Activated B cell treated with CpG ODN at 0.5 μM for 24 hours (primary cell): ENCODE measurements around the gene TUFT1. TPM values are rescaled to one million over a fixed set of nuclear protein-coding genes. Genes with fewer than 3 reads are reported as not detected.

Experiments used
- ATAC-seq: fragments of 200-7000 bp; cut with Tn5 transposase; one replicate; pipeline ENCODE4 v1.10.0; 2021; ENCODE audit warnings: low read depth, mild to moderate bottlenecking, moderate library complexity
- CTCF ChIA-PET: fragments of 350-600 bp; sonication (Branson Sonifier 250); formaldehyde crosslinking; loops from one replicate; lab custom pipeline; 2021; ENCODE audit warnings: antibody characterized with exemption; lab: Charles Lee
- POLR2A ChIA-PET: fragments of 350-600 bp; sonication (Branson Sonifier 250); formaldehyde crosslinking; loops from one replicate; lab custom pipeline; 2021; ENCODE audit warnings: antibody characterized with exemption; lab: Charles Lee
- DNase-seq: peaks from one replicate; pipeline ENCODE4 v3.0.0; 2022
- H3K27ac Mint-ChIP-seq: one replicate; pipeline ENCODE4 v1.8.0; 2020; ENCODE audit warnings: mixed read lengths
- H3K27me3 Mint-ChIP-seq: one replicate; pipeline ENCODE4 v1.8.0; 2021; ENCODE audit warnings: mixed read lengths
- H3K36me3 Mint-ChIP-seq: one replicate; pipeline ENCODE4 v1.8.0; 2021; ENCODE audit warnings: low read depth, mixed read lengths
- H3K4me1 Mint-ChIP-seq: one replicate; pipeline ENCODE4 v1.8.0; 2021; ENCODE audit warnings: mixed read lengths
- H3K4me3 Mint-ChIP-seq: one replicate; pipeline ENCODE4 v1.8.0; 2020; ENCODE audit warnings: mild to moderate bottlenecking, mixed read lengths
- H3K9me3 Mint-ChIP-seq: one replicate; pipeline ENCODE4 v1.8.0; 2020; ENCODE audit warnings: mixed read lengths
- CTCF ChIP-seq: fragments of 200-600 bp; IDR thresholded peaks from one replicate; pipeline ENCODE4 v1.8.0; 2022; ENCODE audit warnings: antibody characterized with exemption, mild to moderate bottlenecking
- intact Hi-C: fragments of 100-400 bp; cut with micrococcal nuclease; formaldehyde crosslinking; loops from one replicate; pipeline ENCODE4 v1.15.1; 2024
- total RNA-seq: library from RNA; stranded (reverse); gene quantifications from 2 replicates; pipeline ENCODE4 v1.2.3, GENCODE V29; 2022

TUFT1 gene
- total RNA-seq, 1 donor from 2014 or later = 2.3 TPM

GRCh38 chr1:151611832-151612500, 71.9 kb downstream of the TUFT1 start, which contains the start of gene SNX27:
Gene SNX27, plus strand, starts transcription at chr1:151612050. Its CDS starts 152 bp downstream, at chr1:151612202.
- ChIA-PET POLR2A (interaction anchor here (0.6 to 1.0 kb wide), 7 partner anchors 8 to 1248 kb away, joined by 3 to 9 read pairs (median 3); partner anchors contain the start of genes RIIAD1, RPRD2 and TDRKH), CTCF (no interaction called here)
- peaks cover 11% of the 10 kb centered on the region for H3K36me3 Mint-ChIP-seq
- H3K4me3 Mint-ChIP-seq = peak within 1 kb of the TSS; percentile 95
- no peak for TF ChIP-seq CTCF
- H3K4me1 Mint-ChIP-seq = peaks cover 32% of the 10 kb centered on the region
- ATAC-seq = peak; percentile 96
- intact Hi-C loops = loop anchor here (1.0 to 10.0 kb wide), 9 partner anchors 17 to 605 kb away; partner anchors contain the start of genes LYSMD1, MINDY1, MRPL9 and POGZ
- DNase-seq = peak; percentile 81
- H3K27ac Mint-ChIP-seq = peak within 1 kb of the TSS; percentile 79
- no peaks in the 10 kb centered on the region for H3K9me3 Mint-ChIP-seq
- peaks cover 9% of the 10 kb centered on the region for H3K27me3 Mint-ChIP-seq

GRCh38 chr1:151612501-151613281, 72.6 kb downstream of the TUFT1 start:
- peak overlapping the region; percentile 95 for H3K4me3 Mint-ChIP-seq
- peaks cover 11% of the 10 kb centered on the region for H3K36me3 Mint-ChIP-seq
- ChIA-PET CTCF (no interaction called here), POLR2A (interaction anchor here (0.6 to 1.0 kb wide), 6 partner anchors 109 to 1249 kb away, joined by 3 to 9 read pairs (median 3); partner anchors contain the start of genes RIIAD1, RPRD2 and TDRKH)
- intact Hi-C loops = loop anchor here (1.0 to 10.0 kb wide), 6 partner anchors 155 to 605 kb away; partner anchors contain the start of genes LYSMD1, MINDY1, POGZ and PRUNE1
- ATAC-seq (no peak), DNase-seq (no peak)
- H3K27me3 Mint-ChIP-seq = peaks cover 4% of the 10 kb centered on the region
- peak overlapping the region; percentile 79 for H3K27ac Mint-ChIP-seq
- TF ChIP-seq CTCF = no peak
- no peaks in the 10 kb centered on the region for H3K9me3 Mint-ChIP-seq
- H3K4me1 Mint-ChIP-seq = peaks cover 32% of the 10 kb centered on the region

- Mint-ChIP-seq H3K27me3 (peaks cover 2% of the 10 kb centered on the region), H3K4me1 (peaks cover 32% of the 10 kb centered on the region), H3K4me3 (peak overlapping the region; percentile 95), H3K36me3 (peaks cover 11% of the 10 kb centered on the region), H3K27ac (peak overlapping the region; percentile 37), H3K9me3 (no peaks in the 10 kb centered on the region)
- DNase-seq = no peak
- CTCF ChIA-PET = no interaction called here
- intact Hi-C loops = loop anchor here (5.0 to 10.0 kb wide), 5 partner anchors 156 to 606 kb away; partner anchors contain the start of genes LYSMD1, MINDY1, POGZ and PRUNE1
- POLR2A ChIA-PET = no interaction called here
- no peak for ATAC-seq
- TF ChIP-seq CTCF = no peak
Observed at GRCh38 chr1:151613282-151613780, 73.2 kb downstream of the TUFT1 start.

- intact Hi-C loops = loop anchor here (10.0 kb wide), 1 partner anchor 451 kb away; the partner anchor contains the start of genes LYSMD1 and SCNM1
- CTCF ChIA-PET = no interaction called here
Observed at GRCh38 chr1:151615711-151616504, 75.8 kb downstream of the TUFT1 start.

More at GRCh38 chr1:151615711-151616504, 75.8 kb downstream of the TUFT1 start:
- DNase-seq (no peak), ATAC-seq (no peak)
- Mint-ChIP-seq H3K27me3 (no peaks in the 10 kb centered on the region), H3K27ac (no peak overlapping the region), H3K4me1 (peaks cover 39% of the 10 kb centered on the region), H3K9me3 (no peaks in the 10 kb centered on the region), H3K4me3 (no peak overlapping the region), H3K36me3 (peaks cover 11% of the 10 kb centered on the region)
- POLR2A ChIA-PET = no interaction called here
- no peak for TF ChIP-seq CTCF
